Fibroblast of mammary gland (primary cell): Measurements from ENCODE around the gene LRRC53.

Source experiments
- DNase-seq: peaks from one replicate; pipeline ENCODE4 v3.0.0-alpha.2; 2010; ENCODE audit warnings: low read depth
- H3K4me3 ChIP-seq: 2 replicates; pipeline ENCODE4 v1.5.1; 2011; ENCODE audit warnings: low read depth, mild to moderate bottlenecking, low read length, moderate library complexity; ENCODE audit not compliant: control insufficient read depth
- TF ChIP-seq, protein P1 (sequence below): conservative IDR thresholded peaks from 2 replicates; pipeline ENCODE4 v1.5.1; 2011; ENCODE audit warnings: low read depth, low read length, inconsistent platforms; ENCODE audit not compliant: control insufficient read depth, insufficient read depth

Gene LRRC53

GRCh38 chr1:74502432-74502831 lies 10.0 kb downstream of the LRRC53 start:
- TF ChIP-seq, protein P1, sequence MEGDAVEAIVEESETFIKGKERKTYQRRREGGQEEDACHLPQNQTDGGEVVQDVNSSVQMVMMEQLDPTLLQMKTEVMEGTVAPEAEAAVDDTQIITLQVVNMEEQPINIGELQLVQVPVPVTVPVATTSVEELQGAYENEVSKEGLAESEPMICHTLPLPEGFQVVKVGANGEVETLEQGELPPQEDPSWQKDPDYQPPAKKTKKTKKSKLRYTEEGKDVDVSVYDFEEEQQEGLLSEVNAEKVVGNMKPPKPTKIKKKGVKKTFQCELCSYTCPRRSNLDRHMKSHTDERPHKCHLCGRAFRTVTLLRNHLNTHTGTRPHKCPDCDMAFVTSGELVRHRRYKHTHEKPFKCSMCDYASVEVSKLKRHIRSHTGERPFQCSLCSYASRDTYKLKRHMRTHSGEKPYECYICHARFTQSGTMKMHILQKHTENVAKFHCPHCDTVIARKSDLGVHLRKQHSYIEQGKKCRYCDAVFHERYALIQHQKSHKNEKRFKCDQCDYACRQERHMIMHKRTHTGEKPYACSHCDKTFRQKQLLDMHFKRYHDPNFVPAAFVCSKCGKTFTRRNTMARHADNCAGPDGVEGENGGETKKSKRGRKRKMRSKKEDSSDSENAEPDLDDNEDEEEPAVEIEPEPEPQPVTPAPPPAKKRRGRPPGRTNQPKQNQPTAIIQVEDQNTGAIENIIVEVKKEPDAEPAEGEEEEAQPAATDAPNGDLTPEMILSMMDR = no peak
- peak; percentile 56 for DNase-seq
- no peak overlapping the region for H3K4me3 ChIP-seq

DNA sequence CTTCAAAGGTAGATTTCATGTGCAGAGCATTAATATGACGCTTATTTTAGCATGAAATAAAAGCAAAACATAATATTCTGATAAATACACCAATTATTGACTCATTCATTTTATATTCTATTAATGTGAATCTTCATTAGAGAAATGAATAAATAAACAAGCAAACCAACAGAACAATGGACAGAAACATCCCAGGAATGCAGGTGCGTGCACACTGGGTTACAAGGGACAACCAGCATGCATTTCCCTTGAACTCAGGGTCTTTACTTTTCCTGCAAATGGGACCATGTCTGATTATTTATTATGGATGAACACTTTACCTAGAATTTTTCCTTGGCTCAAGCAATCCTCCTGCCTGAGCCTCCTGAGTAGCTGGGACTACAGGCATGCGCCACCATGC lies 13.5 kb downstream of the LRRC53 start:
- TF ChIP-seq, protein P1 = no peak
- no peak for DNase-seq
- H3K4me3 ChIP-seq = no peak overlapping the region

- H3K4me3 ChIP-seq = no peak overlapping the region
- TF ChIP-seq, protein P1 = no peak
- no peak for DNase-seq
These were observed 15.7 kb downstream of the LRRC53 start for GRCh38 chr1:74496669-74497068.

GRCh38 chr1:74486036-74486435 lies 26.4 kb downstream of the LRRC53 start:
- TF ChIP-seq, protein P1 = no peak
- DNase-seq = no peak
- H3K4me3 ChIP-seq = no peak overlapping the region

GRCh38 chr1:74485622-74486021 lies 26.8 kb downstream of the LRRC53 start:
- DNase-seq = peak; percentile 6
- TF ChIP-seq, protein P1 = no peak
- H3K4me3 ChIP-seq = no peak overlapping the region

- TF ChIP-seq, protein P1 = no peak
- H3K4me3 ChIP-seq = no peak overlapping the region
- no peak for DNase-seq
These were observed 30.8 kb downstream of the LRRC53 start for GRCh38 chr1:74481607-74482006.

- no peak overlapping the region for H3K4me3 ChIP-seq
- TF ChIP-seq, protein P1 = no peak
- no peak for DNase-seq
These were observed 32.3 kb downstream of the LRRC53 start for GRCh38 chr1:74480068-74480467.
